Chondrocyte (in vitro differentiated cells): ENCODE results near the gene CCDC87. TPM values are rescaled to one million over a fixed set of nuclear protein-coding genes. Genes with fewer than 3 reads are reported as not detected.
A peak's percentile ranks its signal among the peaks of the same experiment; 100 is the strongest.

Experiments
- DNase-seq: peaks from one replicate; pipeline ENCODE4 v3.0.0; 2021; ENCODE audit warnings: mixed read lengths, low spot score
- H3K27ac Mint-ChIP-seq: one replicate; pipeline ENCODE4 v1.8.0; 2021; ENCODE audit warnings: mild to moderate bottlenecking, moderate library complexity, mixed read lengths; ENCODE audit not compliant: unreplicated experiment
- H3K27me3 Mint-ChIP-seq: 2 replicates; pipeline ENCODE4 v1.8.0; 2021; ENCODE audit warnings: low read depth, mixed read lengths
- H3K36me3 Mint-ChIP-seq: 2 replicates; pipeline ENCODE4 v1.8.0; 2021; ENCODE audit warnings: low read depth, mixed read lengths
- H3K4me1 Mint-ChIP-seq: 2 replicates; pipeline ENCODE4 v1.8.0; 2021; ENCODE audit warnings: low read depth, mild to moderate bottlenecking, mixed read lengths
- H3K4me3 Mint-ChIP-seq: one replicate; pipeline ENCODE4 v1.8.0; 2021; ENCODE audit warnings: mild to moderate bottlenecking, moderate library complexity, mixed read lengths; ENCODE audit not compliant: unreplicated experiment
- H3K9me3 Mint-ChIP-seq: 2 replicates; pipeline ENCODE4 v1.8.0; 2021; ENCODE audit warnings: low read depth, mixed read lengths
- CTCF ChIP-seq: fragments of 200-600 bp; sonication (generic); IDR thresholded peaks from 2 replicates; pipeline ENCODE4 v1.5.0; 2021; ENCODE audit warnings: antibody characterized with exemption, mild to moderate bottlenecking, moderate library complexity
- total RNA-seq: library from RNA; stranded (reverse); gene quantifications from 3 replicates; pipeline ENCODE4 v1.2.1, GENCODE V29; 2021

The CCDC87 gene
- total RNA-seq, 1 donor from 2014 or later, result 0.32 TPM

GRCh38 chr11:66549696-66550095, 43.2 kb downstream of the CCDC87 start:
- Mint-ChIP-seq H3K4me3 (no peak overlapping the region), H3K36me3 (no peaks in the 10 kb centered on the region), H3K9me3 (no peaks in the 10 kb centered on the region), H3K27me3 (no peaks in the 10 kb centered on the region), H3K27ac (peak overlapping the region; percentile 32), H3K4me1 (peaks cover 11% of the 10 kb centered on the region)
- no peak for DNase-seq
- TF ChIP-seq CTCF, result no peak

- H3K9me3 Mint-ChIP-seq, result no peaks in the 10 kb centered on the region
- H3K4me3 Mint-ChIP-seq, result no peak overlapping the region
- no peaks in the 10 kb centered on the region for H3K36me3 Mint-ChIP-seq
- no peaks in the 10 kb centered on the region for H3K27me3 Mint-ChIP-seq
- H3K4me1 Mint-ChIP-seq, result peaks cover 15% of the 10 kb centered on the region
- DNase-seq, result no peak
- H3K27ac Mint-ChIP-seq, result no peak overlapping the region
- TF ChIP-seq CTCF, result no peak
Observed at GRCh38 chr11:66548774-66549630, 43.9 kb downstream of the CCDC87 start.

DNA sequence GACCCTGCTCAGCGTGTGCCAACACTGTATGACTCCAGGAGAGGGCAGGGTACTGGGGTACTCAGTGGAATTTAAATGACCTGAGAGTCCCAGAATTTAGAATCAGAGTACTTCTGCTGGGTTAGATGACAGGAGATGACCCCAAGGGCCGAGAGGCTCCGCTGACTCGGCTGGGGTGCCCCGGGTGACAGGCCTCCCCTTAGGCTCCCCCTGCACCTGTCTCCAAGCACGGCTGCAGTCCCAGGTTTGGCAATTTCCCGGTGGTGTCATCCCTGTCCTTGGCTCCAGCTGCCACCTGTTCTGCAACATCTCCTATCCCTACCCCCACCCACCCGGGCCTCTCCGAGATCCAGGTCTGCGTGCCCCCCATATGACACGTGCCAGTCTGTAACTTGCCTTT, 44.8 kb downstream of the CCDC87 start:
- TF ChIP-seq CTCF, result no peak
- H3K36me3 Mint-ChIP-seq, result peaks cover 2% of the 10 kb centered on the region
- no peaks in the 10 kb centered on the region for H3K9me3 Mint-ChIP-seq
- H3K4me3 Mint-ChIP-seq, result no peak overlapping the region
- DNase-seq, result no peak
- H3K27ac Mint-ChIP-seq, result no peak overlapping the region
- H3K27me3 Mint-ChIP-seq, result no peaks in the 10 kb centered on the region
- H3K4me1 Mint-ChIP-seq, result peaks cover 22% of the 10 kb centered on the region

DNA sequence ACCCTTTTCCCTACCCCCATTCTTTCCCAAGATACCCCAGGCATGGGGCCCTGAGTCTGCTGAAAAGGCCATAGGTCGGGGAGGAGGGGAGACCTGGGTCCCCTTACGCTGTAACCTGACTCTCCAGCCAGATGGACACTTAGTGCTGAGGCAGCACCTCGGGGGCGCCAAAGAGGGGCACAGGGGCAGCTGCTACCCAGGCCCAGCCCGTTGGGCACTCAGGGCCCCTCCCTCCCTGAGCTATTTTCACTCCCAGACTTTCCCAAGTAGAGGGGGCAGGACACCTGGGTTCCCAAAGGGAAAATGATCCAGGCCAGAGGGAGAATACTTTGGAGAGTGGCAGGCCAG, 45.2 kb downstream of the CCDC87 start:
- no peak for TF ChIP-seq CTCF
- Mint-ChIP-seq H3K9me3 (no peaks in the 10 kb centered on the region), H3K36me3 (peaks cover 5% of the 10 kb centered on the region), H3K4me1 (peaks cover 23% of the 10 kb centered on the region), H3K27ac (no peak overlapping the region), H3K27me3 (no peaks in the 10 kb centered on the region), H3K4me3 (no peak overlapping the region)
- DNase-seq, result no peak

GRCh38 chr11:66546966-66547661, 45.7 kb downstream of the CCDC87 start:
- H3K36me3 Mint-ChIP-seq, result peaks cover 10% of the 10 kb centered on the region
- no peaks in the 10 kb centered on the region for H3K27me3 Mint-ChIP-seq
- no peak for DNase-seq
- peaks cover 28% of the 10 kb centered on the region for H3K4me1 Mint-ChIP-seq
- peak overlapping the region; percentile 81 for H3K4me3 Mint-ChIP-seq
- no peak overlapping the region for H3K27ac Mint-ChIP-seq
- no peak for TF ChIP-seq CTCF
- no peaks in the 10 kb centered on the region for H3K9me3 Mint-ChIP-seq
